ENCODE measurements around the gene KCNMB2.

- TF ChIP-seq, protein P1, sequence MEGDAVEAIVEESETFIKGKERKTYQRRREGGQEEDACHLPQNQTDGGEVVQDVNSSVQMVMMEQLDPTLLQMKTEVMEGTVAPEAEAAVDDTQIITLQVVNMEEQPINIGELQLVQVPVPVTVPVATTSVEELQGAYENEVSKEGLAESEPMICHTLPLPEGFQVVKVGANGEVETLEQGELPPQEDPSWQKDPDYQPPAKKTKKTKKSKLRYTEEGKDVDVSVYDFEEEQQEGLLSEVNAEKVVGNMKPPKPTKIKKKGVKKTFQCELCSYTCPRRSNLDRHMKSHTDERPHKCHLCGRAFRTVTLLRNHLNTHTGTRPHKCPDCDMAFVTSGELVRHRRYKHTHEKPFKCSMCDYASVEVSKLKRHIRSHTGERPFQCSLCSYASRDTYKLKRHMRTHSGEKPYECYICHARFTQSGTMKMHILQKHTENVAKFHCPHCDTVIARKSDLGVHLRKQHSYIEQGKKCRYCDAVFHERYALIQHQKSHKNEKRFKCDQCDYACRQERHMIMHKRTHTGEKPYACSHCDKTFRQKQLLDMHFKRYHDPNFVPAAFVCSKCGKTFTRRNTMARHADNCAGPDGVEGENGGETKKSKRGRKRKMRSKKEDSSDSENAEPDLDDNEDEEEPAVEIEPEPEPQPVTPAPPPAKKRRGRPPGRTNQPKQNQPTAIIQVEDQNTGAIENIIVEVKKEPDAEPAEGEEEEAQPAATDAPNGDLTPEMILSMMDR (IDR thresholded peaks at IDR 0.05; ENCODE audit: low read depth, low read length, poor library complexity, severe bottlenecking), result no peak
- TF ChIP-seq EZH2phosphoT487 (IDR thresholded peaks at IDR 0.05; ENCODE audit: borderline replicate concordance, low read length), result no peak
Measured at GRCh38 chr3:178749471-178749870, 213.2 kb downstream of the KCNMB2 start.

Measured in DOHH2 (cell line).